Measurements from ENCODE around the gene CCDC71L.

DNA sequence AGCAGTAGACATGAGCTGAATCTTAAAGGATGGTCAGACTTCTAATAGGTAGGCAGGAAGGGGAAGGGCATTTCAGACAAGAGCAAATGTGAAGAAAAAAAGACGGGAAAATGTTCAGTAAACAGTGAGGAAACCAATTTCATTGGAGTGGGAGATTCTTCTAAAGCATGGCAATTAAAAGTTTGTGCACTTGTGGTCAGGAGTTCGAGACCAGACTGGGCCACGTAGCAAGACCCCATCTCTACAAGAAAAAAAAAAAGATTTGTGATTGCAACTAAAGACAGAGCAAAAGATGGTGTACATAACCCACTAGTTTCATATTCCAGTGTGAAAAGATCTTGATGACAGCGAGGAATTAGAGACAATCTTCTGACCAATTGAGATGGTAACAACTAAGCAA lies 41.7 kb downstream of the CCDC71L start:
- TF ChIP-seq, protein P1, sequence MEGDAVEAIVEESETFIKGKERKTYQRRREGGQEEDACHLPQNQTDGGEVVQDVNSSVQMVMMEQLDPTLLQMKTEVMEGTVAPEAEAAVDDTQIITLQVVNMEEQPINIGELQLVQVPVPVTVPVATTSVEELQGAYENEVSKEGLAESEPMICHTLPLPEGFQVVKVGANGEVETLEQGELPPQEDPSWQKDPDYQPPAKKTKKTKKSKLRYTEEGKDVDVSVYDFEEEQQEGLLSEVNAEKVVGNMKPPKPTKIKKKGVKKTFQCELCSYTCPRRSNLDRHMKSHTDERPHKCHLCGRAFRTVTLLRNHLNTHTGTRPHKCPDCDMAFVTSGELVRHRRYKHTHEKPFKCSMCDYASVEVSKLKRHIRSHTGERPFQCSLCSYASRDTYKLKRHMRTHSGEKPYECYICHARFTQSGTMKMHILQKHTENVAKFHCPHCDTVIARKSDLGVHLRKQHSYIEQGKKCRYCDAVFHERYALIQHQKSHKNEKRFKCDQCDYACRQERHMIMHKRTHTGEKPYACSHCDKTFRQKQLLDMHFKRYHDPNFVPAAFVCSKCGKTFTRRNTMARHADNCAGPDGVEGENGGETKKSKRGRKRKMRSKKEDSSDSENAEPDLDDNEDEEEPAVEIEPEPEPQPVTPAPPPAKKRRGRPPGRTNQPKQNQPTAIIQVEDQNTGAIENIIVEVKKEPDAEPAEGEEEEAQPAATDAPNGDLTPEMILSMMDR (IDR thresholded peaks at IDR 0.05), result no peak
- no peak for TF ChIP-seq POLR2A (IDR thresholded peaks at IDR 0.05)

Data from tibial nerve (tissue), 3 donors.